Measurements from ENCODE around the gene GPATCH3.

GPATCH3 gene

DNA sequence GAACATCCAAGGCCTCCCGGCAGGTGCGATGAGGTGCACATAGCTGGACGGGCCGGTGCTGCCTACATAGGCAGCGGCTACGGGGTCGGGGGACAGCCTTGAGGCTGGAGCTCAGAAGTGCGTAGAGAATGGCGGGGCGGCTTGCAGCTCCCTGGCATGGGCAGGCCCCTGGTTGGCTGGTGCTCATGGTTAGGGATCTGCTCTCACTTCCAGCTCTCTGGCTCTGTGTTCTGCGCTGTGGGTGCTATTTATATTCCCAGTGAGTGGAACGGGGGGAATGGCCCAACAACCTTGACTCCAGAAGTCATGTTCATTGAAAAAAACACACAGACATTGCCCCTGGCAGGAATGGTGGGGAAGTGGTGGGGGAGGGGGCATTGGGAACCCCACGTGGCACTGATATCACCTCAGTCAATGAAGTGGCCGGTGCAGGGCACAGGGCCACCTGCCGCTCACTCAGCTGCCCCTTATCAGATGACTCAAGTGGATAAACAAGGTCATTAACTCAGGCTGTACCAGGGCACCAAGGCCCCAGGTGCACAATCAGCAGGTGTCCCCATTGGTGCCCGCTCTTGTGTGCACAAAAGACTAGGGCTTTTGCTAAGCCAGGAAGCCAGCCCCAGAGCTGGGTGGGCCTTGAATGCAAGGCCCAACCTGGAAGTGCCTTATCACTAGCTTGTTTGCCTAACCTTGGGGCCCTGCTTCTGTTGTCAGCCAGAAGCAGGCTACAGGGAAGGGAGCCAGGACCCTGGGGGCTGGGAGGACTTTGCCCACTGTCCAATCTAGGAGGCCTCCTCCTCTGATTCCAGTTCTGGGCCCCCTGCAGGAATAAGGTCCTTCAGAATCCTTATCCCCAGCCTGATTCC, 13.7 kb upstream of the GPATCH3 start, which contains the start of gene NR0B2:
Gene NR0B2, minus strand, starts transcription at position 222 of the 866 bp plus-strand sequence. Its CDS starts 35 bp downstream, at position 187.
- no peak within 1 kb of the TSS for H3K27ac ChIP-seq (ENCODE audit: poor library complexity, severe bottlenecking)
- no peak for DNase-seq (ENCODE audit: low spot score)

DNA sequence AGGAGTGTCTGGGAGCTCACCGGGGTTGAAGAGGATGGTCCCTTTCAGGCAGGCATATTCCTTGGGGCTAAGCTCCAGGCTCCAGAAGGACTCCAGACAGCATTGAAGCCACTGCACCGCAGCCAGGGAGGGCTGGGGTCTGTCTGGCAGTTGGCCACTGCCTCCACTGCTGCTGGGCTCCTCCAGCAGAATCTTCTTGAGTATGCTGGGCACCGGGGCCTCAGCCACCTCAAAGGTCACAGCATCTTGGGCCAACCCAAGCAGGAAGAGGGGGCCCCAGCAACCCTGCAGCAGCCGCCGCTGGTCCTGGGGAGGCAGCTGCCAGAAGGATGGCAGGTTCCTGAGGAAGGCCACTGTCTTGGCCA, 13.1 kb upstream of the GPATCH3 start:
- DNase-seq (ENCODE audit: low spot score), result no peak
- no peaks in the 10 kb centered on the region for H3K36me3 ChIP-seq (ENCODE audit: low read depth)
- TF ChIP-seq, protein P1, sequence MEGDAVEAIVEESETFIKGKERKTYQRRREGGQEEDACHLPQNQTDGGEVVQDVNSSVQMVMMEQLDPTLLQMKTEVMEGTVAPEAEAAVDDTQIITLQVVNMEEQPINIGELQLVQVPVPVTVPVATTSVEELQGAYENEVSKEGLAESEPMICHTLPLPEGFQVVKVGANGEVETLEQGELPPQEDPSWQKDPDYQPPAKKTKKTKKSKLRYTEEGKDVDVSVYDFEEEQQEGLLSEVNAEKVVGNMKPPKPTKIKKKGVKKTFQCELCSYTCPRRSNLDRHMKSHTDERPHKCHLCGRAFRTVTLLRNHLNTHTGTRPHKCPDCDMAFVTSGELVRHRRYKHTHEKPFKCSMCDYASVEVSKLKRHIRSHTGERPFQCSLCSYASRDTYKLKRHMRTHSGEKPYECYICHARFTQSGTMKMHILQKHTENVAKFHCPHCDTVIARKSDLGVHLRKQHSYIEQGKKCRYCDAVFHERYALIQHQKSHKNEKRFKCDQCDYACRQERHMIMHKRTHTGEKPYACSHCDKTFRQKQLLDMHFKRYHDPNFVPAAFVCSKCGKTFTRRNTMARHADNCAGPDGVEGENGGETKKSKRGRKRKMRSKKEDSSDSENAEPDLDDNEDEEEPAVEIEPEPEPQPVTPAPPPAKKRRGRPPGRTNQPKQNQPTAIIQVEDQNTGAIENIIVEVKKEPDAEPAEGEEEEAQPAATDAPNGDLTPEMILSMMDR (IDR thresholded peaks at IDR 0.05; ENCODE audit: poor library complexity, severe bottlenecking), result no peak
- ATAC-seq (ENCODE audit: low read depth), result no peak
- H3K4me1 ChIP-seq (ENCODE audit: insufficient read depth, poor library complexity, severe bottlenecking), result no peaks in the 10 kb centered on the region
- no peaks in the 10 kb centered on the region for H3K27me3 ChIP-seq (ENCODE audit: insufficient read depth, poor library complexity, severe bottlenecking)
- H3K9me3 ChIP-seq (ENCODE audit: severe bottlenecking), result no peaks in the 10 kb centered on the region
- no peak overlapping the region for H3K4me3 ChIP-seq (ENCODE audit: severe bottlenecking)
- no peak overlapping the region for H3K27ac ChIP-seq (ENCODE audit: poor library complexity, severe bottlenecking)

More for the DNA sequence above, 13.7 kb upstream of the GPATCH3 start, which contains the start of gene NR0B2:
- H3K9me3 ChIP-seq (ENCODE audit: severe bottlenecking), result no peaks in the 10 kb centered on the region
- ATAC-seq (ENCODE audit: low read depth), result no peak
- H3K27me3 ChIP-seq (ENCODE audit: insufficient read depth, poor library complexity, severe bottlenecking), result no peaks in the 10 kb centered on the region
- H3K36me3 ChIP-seq (ENCODE audit: low read depth), result no peaks in the 10 kb centered on the region
- H3K4me3 ChIP-seq (ENCODE audit: severe bottlenecking), result no peak within 1 kb of the TSS
- TF ChIP-seq, protein P1 (IDR thresholded peaks at IDR 0.05; ENCODE audit: poor library complexity, severe bottlenecking), result no peak
- no peaks in the 10 kb centered on the region for H3K4me1 ChIP-seq (ENCODE audit: insufficient read depth, poor library complexity, severe bottlenecking)

GRCh38 chr1:26912147-26912490, 11.9 kb upstream of the GPATCH3 start:
- no peak for DNase-seq (ENCODE audit: low spot score)
- Histone ChIP-seq H3K4me1 (ENCODE audit: insufficient read depth, poor library complexity, severe bottlenecking) (peaks cover 2% of the 10 kb centered on the region), H3K9me3 (ENCODE audit: severe bottlenecking) (no peaks in the 10 kb centered on the region), H3K27ac (ENCODE audit: poor library complexity, severe bottlenecking) (no peak overlapping the region), H3K36me3 (ENCODE audit: low read depth) (no peaks in the 10 kb centered on the region), H3K27me3 (ENCODE audit: insufficient read depth, poor library complexity, severe bottlenecking) (no peaks in the 10 kb centered on the region), H3K4me3 (ENCODE audit: severe bottlenecking) (no peak overlapping the region)
- ATAC-seq (ENCODE audit: low read depth), result no peak
- TF ChIP-seq, protein P1 (IDR thresholded peaks at IDR 0.05; ENCODE audit: poor library complexity, severe bottlenecking), result no peak

DNA sequence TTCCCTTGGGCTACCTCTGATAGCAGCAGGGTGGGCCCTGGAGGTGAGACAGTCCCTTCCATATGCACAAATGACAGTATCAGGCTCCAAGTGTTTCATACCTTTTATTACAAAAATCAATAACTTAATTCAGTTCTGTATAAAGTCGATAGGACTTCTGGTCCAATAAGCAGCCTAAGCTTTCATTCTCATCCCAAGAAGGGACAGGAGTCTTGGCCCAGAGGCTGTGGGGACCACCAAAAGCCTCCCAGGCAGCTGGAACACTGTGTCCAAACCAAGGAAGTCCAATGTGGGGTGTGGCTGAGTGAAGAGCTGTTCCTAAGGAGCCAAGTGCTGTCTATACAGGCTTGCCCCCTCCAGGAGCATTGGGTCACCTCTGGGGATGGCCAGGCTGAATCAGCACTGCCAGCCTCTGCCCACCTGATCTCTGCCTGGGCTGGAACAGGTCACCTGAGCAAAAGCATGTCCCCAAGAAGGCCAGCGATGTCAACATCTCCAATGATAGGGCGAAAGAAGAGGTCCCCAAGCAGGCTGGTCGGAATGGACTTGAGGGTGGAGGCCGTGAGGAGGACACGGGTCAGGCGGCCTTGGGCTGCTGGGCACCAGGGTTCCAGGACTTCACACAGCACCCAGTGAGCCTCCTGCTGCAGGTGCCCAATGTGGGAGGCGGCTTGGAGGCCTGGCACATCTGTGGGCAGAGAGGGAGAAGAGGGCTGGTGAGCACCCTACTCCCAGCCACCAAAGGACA, 11.3 kb upstream of the GPATCH3 start:
- DNase-seq (ENCODE audit: low spot score) (no peak), ATAC-seq (ENCODE audit: low read depth) (no peak)
- TF ChIP-seq, protein P1 (IDR thresholded peaks at IDR 0.05; ENCODE audit: poor library complexity, severe bottlenecking), result no peak
- Histone ChIP-seq H3K27ac (ENCODE audit: poor library complexity, severe bottlenecking) (no peak overlapping the region), H3K4me1 (ENCODE audit: insufficient read depth, poor library complexity, severe bottlenecking) (peaks cover 2% of the 10 kb centered on the region), H3K9me3 (ENCODE audit: severe bottlenecking) (no peaks in the 10 kb centered on the region), H3K27me3 (ENCODE audit: insufficient read depth, poor library complexity, severe bottlenecking) (no peaks in the 10 kb centered on the region), H3K4me3 (ENCODE audit: severe bottlenecking) (no peak overlapping the region), H3K36me3 (ENCODE audit: low read depth) (no peaks in the 10 kb centered on the region)

Measured in RWPE2 (cell line).